ENCODE data around the gene TRPM8.
"Not testable (repeated sequence)": the region's sequence is repeated elsewhere in the genome, so short reads cannot be mapped to it uniquely, and the experiment has no call there.

Gene TRPM8

GRCh38 chr2:233938676-233939370 is 21.6 kb downstream of the TRPM8 start:
- peak; percentile 40 for DNase-seq (ENCODE audit: low spot score)

- DNase-seq (ENCODE audit: low spot score): no peak
Measured at GRCh38 chr2:233940376-233941276, 23.5 kb downstream of the TRPM8 start.

GRCh38 chr2:233942731-233943130 is 25.6 kb downstream of the TRPM8 start:
- DNase-seq (ENCODE audit: low spot score): no peak

GRCh38 chr2:233944269-233944668 is 27.1 kb downstream of the TRPM8 start:
- no peak for DNase-seq (ENCODE audit: low spot score)

- no peak for DNase-seq (ENCODE audit: low spot score)
Measured at GRCh38 chr2:233944722-233945121, 27.5 kb downstream of the TRPM8 start.

GRCh38 chr2:233945146-233945545 is 28.0 kb downstream of the TRPM8 start:
- DNase-seq (ENCODE audit: low spot score): no peak

- DNase-seq (ENCODE audit: low spot score): no peak
Measured at GRCh38 chr2:233950078-233950825, 33.1 kb downstream of the TRPM8 start.

GRCh38 chr2:233952335-233952734 is 35.2 kb downstream of the TRPM8 start:
- DNase-seq (ENCODE audit: low spot score): no peak

- no peak for DNase-seq (ENCODE audit: low spot score)
Measured at GRCh38 chr2:233953087-233953801, 36.1 kb downstream of the TRPM8 start.

GRCh38 chr2:233960203-233960602 is 43.0 kb downstream of the TRPM8 start:
- no peak for DNase-seq (ENCODE audit: low spot score)

- DNase-seq (ENCODE audit: low spot score): no peak
Measured at GRCh38 chr2:233961905-233962304, 44.7 kb downstream of the TRPM8 start.

- DNase-seq (ENCODE audit: low spot score): peak; percentile 15
Measured at GRCh38 chr2:233964581-233964980, 47.4 kb downstream of the TRPM8 start.

GRCh38 chr2:233965032-233965603 is 47.9 kb downstream of the TRPM8 start:
- DNase-seq (ENCODE audit: low spot score): no peak

- DNase-seq (ENCODE audit: low spot score): not testable (repeated sequence)
Measured at GRCh38 chr2:233965646-233966045, 48.5 kb downstream of the TRPM8 start.

GRCh38 chr2:233966388-233966787 is 49.2 kb downstream of the TRPM8 start:
- peak; percentile 21 for DNase-seq (ENCODE audit: low spot score)

GRCh38 chr2:233967164-233967563 is 50.0 kb downstream of the TRPM8 start:
- no peak for DNase-seq (ENCODE audit: low spot score)

GRCh38 chr2:233968556-233968955 is 51.4 kb downstream of the TRPM8 start:
- no peak for DNase-seq (ENCODE audit: low spot score)

- DNase-seq (ENCODE audit: low spot score): not testable (repeated sequence)
Measured at GRCh38 chr2:233972460-233972859, 55.3 kb downstream of the TRPM8 start.

- no peak for DNase-seq (ENCODE audit: low spot score)
Measured at GRCh38 chr2:233972941-233973575, 55.9 kb downstream of the TRPM8 start.

GRCh38 chr2:233973786-233974185 is 56.6 kb downstream of the TRPM8 start:
- no peak for DNase-seq (ENCODE audit: low spot score)

GRCh38 chr2:233974530-233975071 is 57.4 kb downstream of the TRPM8 start:
- peak; percentile 82 for DNase-seq (ENCODE audit: low spot score)
